B cell (primary cell): Measurements from ENCODE around the gene OLFM3. TPM values are rescaled to one million over a fixed set of nuclear protein-coding genes. Genes with fewer than 3 reads are reported as not detected.

ENCODE experiments used
- ATAC-seq: fragments of 200-7000 bp; cut with Tn5 transposase; one replicate; pipeline ENCODE4 v1.10.0; 2021; ENCODE audit warnings: low read depth, mild to moderate bottlenecking, moderate number of reproducible peaks, moderate library complexity
- CTCF ChIA-PET: fragments of 350-600 bp; sonication (Branson Sonifier 250); formaldehyde crosslinking; loops from one replicate; lab custom pipeline; 2021; ENCODE audit warnings: antibody characterized with exemption, inconsistent platforms; lab: Charles Lee
- POLR2A ChIA-PET: fragments of 350-600 bp; sonication (Branson Sonifier 250); formaldehyde crosslinking; loops from one replicate; lab custom pipeline; 2021; ENCODE audit warnings: antibody characterized with exemption; lab: Charles Lee
- DNase-seq: peaks from one replicate; pipeline ENCODE4 v3.0.0; 2013
- H2AFZ ChIP-seq: 2 replicates; pipeline ENCODE4 v1.6.1; 2012; ENCODE audit warnings: mild to moderate bottlenecking, low read depth, low read length; ENCODE audit not compliant: insufficient read depth, poor library complexity, severe bottlenecking
- H3K27ac ChIP-seq, 2 donors: 1 replicate in 1 of 2; 2 replicates in 1 of 2; pipeline ENCODE4 v1.5.1; 2012 to 2013; ENCODE audit warnings: low read length in 2 of 2, mild to moderate bottlenecking in 2 of 2, moderate library complexity in 1 of 2
- H3K27me3 ChIP-seq, 4 experiments: fragments of 200-600 bp in 1 of 4; sonication (generic) in 1 of 4; replicated peaks in 1 of 4; 1 replicate in 2 of 4; 2 replicates in 2 of 4; pipeline versions ENCODE4 v1.6.1 to v1.7.0; 2013 to 2016; ENCODE audit warnings: low read length in 3 of 4, mild to moderate bottlenecking in 2 of 4, mixed read lengths in 1 of 4, moderate library complexity in 1 of 4; ENCODE audit not compliant: insufficient read depth in 4 of 4, control insufficient read depth in 3 of 4; ENCODE audit errors: control extremely low read depth in 1 of 4
- H3K36me3 ChIP-seq, 2 experiments: replicated peaks in 1 of 2; 1 replicate in 1 of 2; 2 replicates in 1 of 2; pipeline versions ENCODE4 v1.6.1 to v1.7.1; 2013; ENCODE audit warnings: low read length in 1 of 2; ENCODE audit not compliant: insufficient read depth in 2 of 2, control insufficient read depth in 1 of 2; ENCODE audit errors: control extremely low read depth in 1 of 2, extremely low read depth in 1 of 2
- H3K4me1 ChIP-seq, 2 donors: fragments of 200-600 bp in 1 of 2; sonication (generic) in 1 of 2; 1 replicate in 1 of 2; 2 replicates in 1 of 2; pipeline versions ENCODE4 v1.5.1 to v1.6.1; 2013 to 2017; ENCODE audit warnings: low read length in 2 of 2; ENCODE audit not compliant: control insufficient read depth in 2 of 2, insufficient read depth in 2 of 2
- H3K4me2 ChIP-seq: replicated peaks from 2 replicates; pipeline ENCODE3; 2012; ENCODE audit warnings: mild to moderate bottlenecking, low read depth, low read length; ENCODE audit not compliant: poor library complexity, severe bottlenecking
- H3K4me3 ChIP-seq, 5 experiments: fragments of 200-600 bp in 1 of 5; sonication (generic) in 1 of 5; 1 replicate in 3 of 5; 2 replicates in 2 of 5; pipeline versions ENCODE4 v1.5.1 to v1.7.0; 2011 to 2016; ENCODE audit warnings: low read length in 4 of 5, mild to moderate bottlenecking in 4 of 5, low read depth in 2 of 5, control low read depth in 1 of 5, moderate library complexity in 1 of 5; ENCODE audit not compliant: insufficient read depth in 1 of 5; ENCODE audit errors: control extremely low read depth in 1 of 5, extremely low read depth in 1 of 5
- H3K79me2 ChIP-seq: fragments of 200-600 bp; sonication (generic); one replicate; pipeline ENCODE4 v1.6.0; 2016; ENCODE audit warnings: low read length; ENCODE audit not compliant: control insufficient read depth, insufficient read depth
- H3K9ac ChIP-seq: fragments of 200-600 bp; sonication (generic); 2 replicates; pipeline ENCODE4 v1.6.1; 2017; ENCODE audit warnings: mild to moderate bottlenecking, low read length, moderate library complexity
- H3K9me3 ChIP-seq, 3 donors: one replicate each; pipeline versions ENCODE4 v1.6.1 to v1.7.1; 2013; ENCODE audit warnings: low read length in 2 of 3; ENCODE audit not compliant: control insufficient read depth in 2 of 3, insufficient read depth in 1 of 3; ENCODE audit errors: control extremely low read depth in 1 of 3
- H4K20me1 ChIP-seq: 2 replicates; pipeline ENCODE4 v1.6.0; 2012; ENCODE audit warnings: mild to moderate bottlenecking, low read length; ENCODE audit not compliant: insufficient read depth, control insufficient read depth, poor library complexity, severe bottlenecking
- H3K27ac Mint-ChIP-seq: one replicate; pipeline ENCODE4 v1.8.0; 2021; ENCODE audit warnings: mixed read lengths
- H3K27me3 Mint-ChIP-seq: one replicate; pipeline ENCODE4 v1.8.0; 2021; ENCODE audit warnings: mixed read lengths
- H3K4me1 Mint-ChIP-seq: one replicate; pipeline ENCODE4 v1.8.0; 2021; ENCODE audit warnings: mixed read lengths
- H3K4me3 Mint-ChIP-seq: one replicate; pipeline ENCODE4 v1.8.0; 2021; ENCODE audit warnings: mixed read lengths
- H3K9me3 Mint-ChIP-seq: one replicate; pipeline ENCODE4 v1.8.0; 2022; ENCODE audit warnings: mixed read lengths; ENCODE audit not compliant: insufficient read depth
- CTCF ChIP-seq: fragments of 200-600 bp; IDR thresholded peaks from one replicate; pipeline ENCODE4 v1.8.0; 2022; ENCODE audit warnings: antibody characterized with exemption, mild to moderate bottlenecking
- EZH2 ChIP-seq: IDR thresholded peaks from 2 replicates; pipeline ENCODE4 v1.6.1; 2012; ENCODE audit warnings: borderline replicate concordance, low read depth, mild to moderate bottlenecking, moderate library complexity, low read length; ENCODE audit not compliant: insufficient read depth, poor library complexity, severe bottlenecking
- WGBS: methylation state at CpG from one replicate; pipeline ENCODE4 v1.1.5; 2013; ENCODE audit warnings: missing lambda C conversion rate; ENCODE audit not compliant: insufficient coverage; 5-methylcytosine and 5-hydroxymethylcytosine counted together
- intact Hi-C: fragments of 100-400 bp; cut with micrococcal nuclease; formaldehyde crosslinking; loops from one replicate; pipeline ENCODE4 v1.10.0; 2022
- polyA plus RNA-seq: library from polyadenylated mRNA; depleted of rRNA; stranded (reverse); fragments of >200 nt; gene quantifications from 2 replicates; pipeline ENCODE4 v1.2.3, GENCODE V29; 2012
- total RNA-seq, 2 donors: library from RNA; stranded (reverse); fragments of 120-200 nt in 1 of 2; gene quantifications; 1 replicate in 1 of 2; 2 replicates in 1 of 2; pipeline versions ENCODE4 v1.2.3 to v1.2.4, GENCODE V29; 2013 to 2022

OLFM3 gene
- total and polyA plus RNA-seq, 2 donors (not counting 1 experiment from before 2014, with no cell fraction given), result not detected

DNA sequence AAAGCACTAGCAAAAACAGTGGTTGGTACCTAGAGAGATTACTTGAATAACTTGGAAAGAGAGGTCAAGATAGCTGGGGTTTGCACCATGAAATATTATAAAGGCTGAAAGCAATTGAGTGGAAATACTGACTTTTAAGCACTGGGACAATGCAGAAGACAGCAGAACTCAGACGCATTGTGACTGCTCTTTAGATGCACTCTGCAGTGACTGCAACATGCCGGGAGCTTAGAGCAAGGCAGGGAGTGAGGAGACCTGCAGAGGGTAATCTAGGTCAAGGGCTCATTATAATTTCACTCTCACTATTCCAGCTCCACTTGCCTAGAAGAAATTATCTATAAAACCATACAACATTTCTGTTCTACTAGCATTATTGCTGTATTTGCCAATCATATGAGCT lies 36.6 kb downstream of the OLFM3 start:
- ChIA-PET POLR2A (no interaction called here), CTCF (no interaction called here)
- intact Hi-C loops, result no loop called here
- Histone ChIP-seq H3K36me3 (no peaks in the 10 kb centered on the region), H2AFZ (no peak overlapping the region), H3K9ac (no peak overlapping the region), H3K4me2 (no peak overlapping the region), H3K27ac (no peak overlapping the region), H4K20me1 (no peaks in the 10 kb centered on the region), H3K4me3 (no peak overlapping the region), H3K4me1 (no peaks in the 10 kb centered on the region), H3K79me2 (no peaks in the 10 kb centered on the region), H3K9me3 (no peaks in the 10 kb centered on the region), H3K27me3 (no peaks in the 10 kb centered on the region)
- DNase-seq (no peak), ATAC-seq (no peak)
- Mint-ChIP-seq H3K4me1 (no peaks in the 10 kb centered on the region), H3K27me3 (no peaks in the 10 kb centered on the region), H3K27ac (no peak overlapping the region), H3K4me3 (no peak overlapping the region), H3K9me3 (no peaks in the 10 kb centered on the region)
- 100% methylated on average over 2 of the region's 2 CpGs for WGBS
- TF ChIP-seq EZH2 (no peak), CTCF (no peak)

DNA sequence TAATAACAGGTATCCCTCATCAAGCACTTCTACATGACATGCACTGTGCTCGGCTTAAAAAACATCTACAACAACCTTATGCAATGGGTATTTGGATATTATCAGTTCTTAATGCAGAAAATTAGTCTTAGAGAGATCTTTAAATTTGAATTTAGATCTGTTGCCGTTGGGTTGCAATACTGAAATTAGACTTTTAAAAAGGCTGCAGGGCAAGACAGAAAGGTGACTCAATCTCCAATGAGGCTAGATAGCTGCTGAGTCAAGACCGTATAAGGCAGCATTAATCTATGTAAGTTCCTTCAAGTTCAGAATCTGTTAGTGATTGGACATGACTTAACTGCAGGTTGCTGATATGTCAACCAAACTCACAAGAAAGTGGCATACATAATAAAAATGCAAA lies 37.3 kb downstream of the OLFM3 start:
- no peaks in the 10 kb centered on the region for H3K79me2 ChIP-seq
- no peak overlapping the region for H2AFZ ChIP-seq
- no peaks in the 10 kb centered on the region for H4K20me1 ChIP-seq
- H3K9ac ChIP-seq, result no peak overlapping the region
- H3K27me3 Mint-ChIP-seq, result no peaks in the 10 kb centered on the region
- H3K9me3 Mint-ChIP-seq, result no peaks in the 10 kb centered on the region
- TF ChIP-seq CTCF (no peak), EZH2 (no peak)
- intact Hi-C loops, result no loop called here
- H3K4me1 ChIP-seq, result no peaks in the 10 kb centered on the region
- H3K4me3 ChIP-seq, result no peak overlapping the region
- H3K9me3 ChIP-seq, result no peaks in the 10 kb centered on the region
- no peak overlapping the region for H3K4me2 ChIP-seq
- ATAC-seq (no peak), DNase-seq (no peak)
- no peak overlapping the region for H3K27ac Mint-ChIP-seq
- no peaks in the 10 kb centered on the region for H3K36me3 ChIP-seq
- POLR2A ChIA-PET, result no interaction called here
- H3K27me3 ChIP-seq, result no peaks in the 10 kb centered on the region
- WGBS, result 93% methylated on average over 1 of the region's 3 CpGs
- H3K4me3 Mint-ChIP-seq, result no peak overlapping the region
- CTCF ChIA-PET, result no interaction called here
- H3K27ac ChIP-seq, result no peak overlapping the region
- H3K4me1 Mint-ChIP-seq, result no peaks in the 10 kb centered on the region
